ENCODE data around the gene OR1D5.

The OR1D5 gene

GRCh38 chr17:3040882-3041281, 22.5 kb downstream of the OR1D5 start:
- H3K27ac ChIP-seq (ENCODE audit: low read depth, low read length), result no peak overlapping the region
- no peak overlapping the region for H3K9ac ChIP-seq (ENCODE audit: low read depth in 1 of 2, low read length in 2 of 2)
- peaks cover 0 to 5% of the 10 kb centered on the region in 2 donors for H3K27me3 ChIP-seq (ENCODE audit: control insufficient read depth in 1 of 2, insufficient read depth in 2 of 2, low read length in 2 of 2)
- peaks cover 12 to 13% of the 10 kb centered on the region in 2 donors for H3K9me3 ChIP-seq (ENCODE audit: control insufficient read depth in 1 of 2, low read length in 2 of 2)
- no peaks in the 10 kb centered on the region for H3K4me1 ChIP-seq (ENCODE audit: control insufficient read depth in 1 of 2, insufficient read depth in 2 of 2, low read length in 2 of 2)
- no peaks in the 10 kb centered on the region for H3K36me3 ChIP-seq (ENCODE audit: control insufficient read depth in 1 of 2, insufficient read depth in 2 of 2, low read length in 2 of 2)
- no peak overlapping the region for H3K4me3 ChIP-seq (ENCODE audit: low read depth in 1 of 2, low read length in 2 of 2)

GRCh38 chr17:3039736-3040135, 23.7 kb downstream of the OR1D5 start:
- H3K9me3 ChIP-seq (ENCODE audit: control insufficient read depth in 1 of 2, low read length in 2 of 2), result peaks cover 12 to 13% of the 10 kb centered on the region in 2 donors
- H3K4me1 ChIP-seq (ENCODE audit: control insufficient read depth in 1 of 2, insufficient read depth in 2 of 2, low read length in 2 of 2), result no peaks in the 10 kb centered on the region
- H3K27me3 ChIP-seq (ENCODE audit: control insufficient read depth in 1 of 2, insufficient read depth in 2 of 2, low read length in 2 of 2), result peaks cover 0 to 5% of the 10 kb centered on the region in 2 donors
- H3K9ac ChIP-seq (ENCODE audit: low read depth in 1 of 2, low read length in 2 of 2), result no peak overlapping the region
- no peaks in the 10 kb centered on the region for H3K36me3 ChIP-seq (ENCODE audit: control insufficient read depth in 1 of 2, insufficient read depth in 2 of 2, low read length in 2 of 2)
- no peak overlapping the region for H3K27ac ChIP-seq (ENCODE audit: low read depth, low read length)
- H3K4me3 ChIP-seq (ENCODE audit: low read depth in 1 of 2, low read length in 2 of 2), result no peak overlapping the region

- Histone ChIP-seq H3K36me3 (ENCODE audit: control insufficient read depth in 1 of 2, insufficient read depth in 2 of 2, low read length in 2 of 2) (no peaks in the 10 kb centered on the region), H3K9ac (ENCODE audit: low read depth in 1 of 2, low read length in 2 of 2) (no peak overlapping the region), H3K4me1 (ENCODE audit: control insufficient read depth in 1 of 2, insufficient read depth in 2 of 2, low read length in 2 of 2) (no peaks in the 10 kb centered on the region), H3K9me3 (ENCODE audit: control insufficient read depth in 1 of 2, low read length in 2 of 2) (peaks cover 5 to 7% of the 10 kb centered on the region in 2 donors), H3K27ac (ENCODE audit: low read depth, low read length) (no peak overlapping the region), H3K27me3 (ENCODE audit: control insufficient read depth in 1 of 2, insufficient read depth in 2 of 2, low read length in 2 of 2) (peaks cover 0 to 5% of the 10 kb centered on the region in 2 donors), H3K4me3 (ENCODE audit: low read depth in 1 of 2, low read length in 2 of 2) (no peak overlapping the region)
These were observed 24.5 kb downstream of the OR1D5 start for GRCh38 chr17:3038941-3039340.

- Histone ChIP-seq H3K27me3 (ENCODE audit: control insufficient read depth in 1 of 2, insufficient read depth in 2 of 2, low read length in 2 of 2) (peaks cover 0 to 5% of the 10 kb centered on the region in 2 donors), H3K27ac (ENCODE audit: low read depth, low read length) (no peak overlapping the region), H3K4me1 (ENCODE audit: control insufficient read depth in 1 of 2, insufficient read depth in 2 of 2, low read length in 2 of 2) (no peaks in the 10 kb centered on the region), H3K9me3 (ENCODE audit: control insufficient read depth in 1 of 2, low read length in 2 of 2) (no peaks in the 10 kb centered on the region), H3K36me3 (ENCODE audit: control insufficient read depth in 1 of 2, insufficient read depth in 2 of 2, low read length in 2 of 2) (no peaks in the 10 kb centered on the region), H3K4me3 (ENCODE audit: low read depth in 1 of 2, low read length in 2 of 2) (no peak overlapping the region), H3K9ac (ENCODE audit: low read depth in 1 of 2, low read length in 2 of 2) (no peak overlapping the region)
These were observed 26.1 kb downstream of the OR1D5 start for GRCh38 chr17:3037259-3037658.

- Histone ChIP-seq H3K4me1 (ENCODE audit: control insufficient read depth in 1 of 2, insufficient read depth in 2 of 2, low read length in 2 of 2) (no peaks in the 10 kb centered on the region), H3K27me3 (ENCODE audit: control insufficient read depth in 1 of 2, insufficient read depth in 2 of 2, low read length in 2 of 2) (peaks cover 0 to 5% of the 10 kb centered on the region in 2 donors), H3K36me3 (ENCODE audit: control insufficient read depth in 1 of 2, insufficient read depth in 2 of 2, low read length in 2 of 2) (no peaks in the 10 kb centered on the region), H3K9ac (ENCODE audit: low read depth in 1 of 2, low read length in 2 of 2) (no peak overlapping the region), H3K4me3 (ENCODE audit: low read depth in 1 of 2, low read length in 2 of 2) (no peak overlapping the region), H3K27ac (ENCODE audit: low read depth, low read length) (no peak overlapping the region), H3K9me3 (ENCODE audit: control insufficient read depth in 1 of 2, low read length in 2 of 2) (no peaks in the 10 kb centered on the region)
These were observed 26.6 kb downstream of the OR1D5 start for GRCh38 chr17:3036800-3037199.

- Histone ChIP-seq H3K9me3 (ENCODE audit: control insufficient read depth in 1 of 2, low read length in 2 of 2) (no peaks in the 10 kb centered on the region), H3K4me3 (ENCODE audit: low read depth in 1 of 2, low read length in 2 of 2) (no peak overlapping the region), H3K9ac (ENCODE audit: low read depth in 1 of 2, low read length in 2 of 2) (no peak overlapping the region), H3K36me3 (ENCODE audit: control insufficient read depth in 1 of 2, insufficient read depth in 2 of 2, low read length in 2 of 2) (peaks cover under 1% of the 10 kb centered on the region in 2 donors), H3K27ac (ENCODE audit: low read depth, low read length) (no peak overlapping the region), H3K4me1 (ENCODE audit: control insufficient read depth in 1 of 2, insufficient read depth in 2 of 2, low read length in 2 of 2) (no peaks in the 10 kb centered on the region), H3K27me3 (ENCODE audit: control insufficient read depth in 1 of 2, insufficient read depth in 2 of 2, low read length in 2 of 2) (peaks cover 0 to 4% of the 10 kb centered on the region in 2 donors)
These were observed 27.5 kb downstream of the OR1D5 start for GRCh38 chr17:3035968-3036280.

GRCh38 chr17:3035256-3035967, 28.0 kb downstream of the OR1D5 start:
- peaks cover 4% of the 10 kb centered on the region in 2 donors for H3K36me3 ChIP-seq (ENCODE audit: control insufficient read depth in 1 of 2, insufficient read depth in 2 of 2, low read length in 2 of 2)
- H3K9me3 ChIP-seq (ENCODE audit: control insufficient read depth in 1 of 2, low read length in 2 of 2), result no peaks in the 10 kb centered on the region
- H3K9ac ChIP-seq (ENCODE audit: low read depth in 1 of 2, low read length in 2 of 2), result no peak overlapping the region
- no peak overlapping the region for H3K4me3 ChIP-seq (ENCODE audit: low read depth in 1 of 2, low read length in 2 of 2)
- H3K27me3 ChIP-seq (ENCODE audit: control insufficient read depth in 1 of 2, insufficient read depth in 2 of 2, low read length in 2 of 2), result no peaks in the 10 kb centered on the region
- H3K4me1 ChIP-seq (ENCODE audit: control insufficient read depth in 1 of 2, insufficient read depth in 2 of 2, low read length in 2 of 2), result no peaks in the 10 kb centered on the region
- no peak overlapping the region for H3K27ac ChIP-seq (ENCODE audit: low read depth, low read length)

GRCh38 chr17:3034578-3034920, 28.9 kb downstream of the OR1D5 start:
- Histone ChIP-seq H3K27me3 (ENCODE audit: control insufficient read depth in 1 of 2, insufficient read depth in 2 of 2, low read length in 2 of 2) (no peaks in the 10 kb centered on the region), H3K4me3 (ENCODE audit: low read depth in 1 of 2, low read length in 2 of 2) (no peak overlapping the region), H3K36me3 (ENCODE audit: control insufficient read depth in 1 of 2, insufficient read depth in 2 of 2, low read length in 2 of 2) (peaks cover 4 to 6% of the 10 kb centered on the region in 2 donors), H3K27ac (ENCODE audit: low read depth, low read length) (no peak overlapping the region), H3K9me3 (ENCODE audit: control insufficient read depth in 1 of 2, low read length in 2 of 2) (no peaks in the 10 kb centered on the region), H3K4me1 (ENCODE audit: control insufficient read depth in 1 of 2, insufficient read depth in 2 of 2, low read length in 2 of 2) (no peaks in the 10 kb centered on the region), H3K9ac (ENCODE audit: low read depth in 1 of 2, low read length in 2 of 2) (no peak overlapping the region)

GRCh38 chr17:3033741-3034577, 29.4 kb downstream of the OR1D5 start:
- H3K9me3 ChIP-seq (ENCODE audit: control insufficient read depth in 1 of 2, low read length in 2 of 2), result no peaks in the 10 kb centered on the region
- no peak overlapping the region for H3K9ac ChIP-seq (ENCODE audit: low read depth in 1 of 2, low read length in 2 of 2)
- no peak overlapping the region for H3K27ac ChIP-seq (ENCODE audit: low read depth, low read length)
- H3K4me3 ChIP-seq (ENCODE audit: low read depth in 1 of 2, low read length in 2 of 2), result no peak overlapping the region
- no peaks in the 10 kb centered on the region for H3K4me1 ChIP-seq (ENCODE audit: control insufficient read depth in 1 of 2, insufficient read depth in 2 of 2, low read length in 2 of 2)
- no peaks in the 10 kb centered on the region for H3K27me3 ChIP-seq (ENCODE audit: control insufficient read depth in 1 of 2, insufficient read depth in 2 of 2, low read length in 2 of 2)
- peaks cover 4 to 11% of the 10 kb centered on the region in 2 donors for H3K36me3 ChIP-seq (ENCODE audit: control insufficient read depth in 1 of 2, insufficient read depth in 2 of 2, low read length in 2 of 2)

- Histone ChIP-seq H3K27ac (ENCODE audit: low read depth, low read length) (no peak overlapping the region), H3K27me3 (ENCODE audit: control insufficient read depth in 1 of 2, insufficient read depth in 2 of 2, low read length in 2 of 2) (no peaks in the 10 kb centered on the region), H3K9ac (ENCODE audit: low read depth in 1 of 2, low read length in 2 of 2) (no peak overlapping the region), H3K9me3 (ENCODE audit: control insufficient read depth in 1 of 2, low read length in 2 of 2) (no peaks in the 10 kb centered on the region), H3K4me1 (ENCODE audit: control insufficient read depth in 1 of 2, insufficient read depth in 2 of 2, low read length in 2 of 2) (no peaks in the 10 kb centered on the region), H3K4me3 (ENCODE audit: low read depth in 1 of 2, low read length in 2 of 2) (no peak overlapping the region), H3K36me3 (ENCODE audit: control insufficient read depth in 1 of 2, insufficient read depth in 2 of 2, low read length in 2 of 2) (peaks cover 4 to 13% of the 10 kb centered on the region in 2 donors)
These were observed 30.2 kb downstream of the OR1D5 start for GRCh38 chr17:3033248-3033640.
